H1 (cell line): ENCODE measurements around the gene POTEI. TPM values are rescaled to one million over a fixed set of nuclear protein-coding genes. Genes with fewer than 3 reads are reported as not detected.
"Not testable (repeated sequence)": the region's sequence is repeated elsewhere in the genome, so short reads cannot be mapped to it uniquely, and the experiment has no call there.

Source experiments
- CTCF ChIA-PET: fragments of 300-600 bp; sonication (Branson Sonifier 250); formaldehyde crosslinking; loops from one replicate; lab custom pipeline; 2021; ENCODE audit not compliant: partially characterized antibody; lab: Charles Lee
- POLR2A ChIA-PET: fragments of 300-600 bp; sonication (Branson Sonifier 250); formaldehyde crosslinking; loops from one replicate; lab custom pipeline; 2021; ENCODE audit warnings: inconsistent platforms; ENCODE audit not compliant: partially characterized antibody; lab: Charles Lee
- DNase-seq, 2 experiments: peaks; one replicate each; pipeline versions ENCODE4 v3.0.0 to v3.0.0-alpha.2; 2010 to 2022; ENCODE audit warnings: low spot score in 2 of 2, low read depth in 1 of 2, mixed read lengths in 1 of 2
- FAIRE-seq: peaks from 2 replicates; lab custom pipeline; 2011; peaks lifted over from hg19 to GRCh38; lab: Jason Lieb, UNC
- H2AFZ ChIP-seq: 2 replicates; pipeline ENCODE4 v1.8.1; 2012; ENCODE audit warnings: low read length, inconsistent platforms
- H2AK5ac ChIP-seq: 2 replicates; pipeline ENCODE4 v1.6.1; 2013; ENCODE audit warnings: low read depth, low read length
- H2BK120ac ChIP-seq: replicated peaks from 2 replicates; pipeline ENCODE3; 2013; ENCODE audit warnings: low read depth, low read length, inconsistent platforms
- H2BK12ac ChIP-seq: 2 replicates; pipeline ENCODE4 v1.6.1; 2013; ENCODE audit warnings: low read depth, low read length
- H2BK15ac ChIP-seq: 2 replicates; pipeline ENCODE4 v1.6.1; 2013; ENCODE audit warnings: low read length
- H2BK20ac ChIP-seq: 2 replicates; pipeline ENCODE4 v1.6.1; 2013; ENCODE audit warnings: low read length
- H2BK5ac ChIP-seq: 2 replicates; pipeline ENCODE4 v1.6.1; 2013; ENCODE audit warnings: low read depth, low read length
- H3K14ac ChIP-seq: 2 replicates; pipeline ENCODE4 v1.6.1; 2013; ENCODE audit warnings: inconsistent platforms; ENCODE audit not compliant: insufficient read length
- H3K18ac ChIP-seq: 2 replicates; pipeline ENCODE4 v1.6.1; 2013; ENCODE audit warnings: low read length; ENCODE audit errors: extremely low read depth
- H3K23ac ChIP-seq: 2 replicates; pipeline ENCODE4 v1.6.1; 2013; ENCODE audit warnings: inconsistent platforms; ENCODE audit not compliant: insufficient read length
- H3K23me2 ChIP-seq: 2 replicates; pipeline ENCODE4 v1.6.1; 2013; ENCODE audit warnings: low read depth, low read length
- H3K27ac ChIP-seq: 2 replicates; pipeline ENCODE4 v1.6.1; 2011; ENCODE audit warnings: low read depth, low read length, inconsistent platforms
- H3K27me3 ChIP-seq, 4 experiments: replicated peaks in 1 of 4; 1 replicate in 1 of 4; 2 replicates in 3 of 4; pipeline versions ENCODE4 v1.6.1 to v1.8.1; 2011 to 2013; ENCODE audit warnings: low read length in 3 of 4, mild to moderate bottlenecking in 3 of 4, inconsistent platforms in 2 of 4, mixed read lengths in 2 of 4, moderate library complexity in 1 of 4; ENCODE audit not compliant: control insufficient read depth in 3 of 4, insufficient read depth in 3 of 4; ENCODE audit errors: extremely low read depth in 1 of 4
- H3K36me3 ChIP-seq, 4 experiments: 2 replicates each; pipeline versions ENCODE4 v1.6.1 to v1.8.1; 2011 to 2013; ENCODE audit warnings: mild to moderate bottlenecking in 4 of 4, low read length in 3 of 4, moderate library complexity in 2 of 4, control low read depth in 1 of 4, inconsistent platforms in 1 of 4; ENCODE audit not compliant: insufficient read depth in 4 of 4, control insufficient read depth in 2 of 4
- H3K4ac ChIP-seq: replicated peaks from 2 replicates; pipeline ENCODE3; 2013; ENCODE audit warnings: low read length, low read depth, mixed read lengths, inconsistent platforms; ENCODE audit not compliant: insufficient read length
- H3K4me1 ChIP-seq, 4 experiments: replicated peaks in 1 of 4; 1 replicate in 1 of 4; 2 replicates in 3 of 4; pipeline versions ENCODE4 v1.6.1 to v1.8.1; 2011 to 2013; ENCODE audit warnings: low read length in 3 of 4, inconsistent platforms in 2 of 4, mixed read lengths in 1 of 4; ENCODE audit not compliant: insufficient read depth in 4 of 4, control insufficient read depth in 3 of 4
- H3K4me2 ChIP-seq, 2 experiments: 2 replicates each; pipeline versions ENCODE4 v1.6.1 to v1.8.1; 2011 to 2013; ENCODE audit warnings: low read depth in 2 of 2, low read length in 2 of 2, control low read depth in 1 of 2, inconsistent platforms in 1 of 2, mild to moderate bottlenecking in 1 of 2; ENCODE audit not compliant: insufficient read depth in 1 of 2
- H3K4me3 ChIP-seq, 4 experiments: fragments of 200-600, 300-600 bp in 1 of 4; sonication (generic), shearing (Covaris generic), sonication (Bioruptor Twin) in 1 of 4; 2 replicates each; pipeline versions ENCODE4 v1.5.1 to v1.8.1; 2011 to 2016; ENCODE audit warnings: low read length in 4 of 4, low read depth in 3 of 4, control low read depth in 2 of 4, inconsistent platforms in 2 of 4, mild to moderate bottlenecking in 2 of 4, mixed read lengths in 1 of 4, moderate library complexity in 1 of 4; ENCODE audit not compliant: insufficient read depth in 2 of 4; ENCODE audit errors: extremely low read depth in 1 of 4
- H3K56ac ChIP-seq: replicated peaks from 2 replicates; pipeline ENCODE3; 2013; ENCODE audit warnings: low read depth, mild to moderate bottlenecking, mixed read lengths, low read length, inconsistent platforms; ENCODE audit not compliant: insufficient read length
- H3K79me1 ChIP-seq: 2 replicates; pipeline ENCODE4 v1.6.1; 2013; ENCODE audit warnings: low read depth, low read length, control low read depth
- H3K79me2 ChIP-seq, 2 experiments: 2 replicates each; pipeline versions ENCODE4 v1.6.1 to v1.8.1; 2012 to 2013; ENCODE audit warnings: low read length in 2 of 2, mild to moderate bottlenecking in 2 of 2, inconsistent platforms in 1 of 2; ENCODE audit not compliant: insufficient read depth in 2 of 2, control insufficient read depth in 1 of 2
- H3K9ac ChIP-seq, 4 experiments: replicated peaks in 1 of 4; 1 replicate in 1 of 4; 2 replicates in 3 of 4; pipeline versions ENCODE4 v1.6.1 to v1.8.1; 2011 to 2013; ENCODE audit warnings: low read depth in 3 of 4, low read length in 3 of 4, control low read depth in 2 of 4, mild to moderate bottlenecking in 2 of 4, moderate library complexity in 2 of 4, inconsistent platforms in 1 of 4; ENCODE audit errors: extremely low read depth in 1 of 4
- H3K9me3 ChIP-seq, 2 experiments: 2 replicates each; pipeline versions ENCODE4 v1.6.1 to v1.8.1; 2012 to 2013; ENCODE audit warnings: mild to moderate bottlenecking in 2 of 2, moderate library complexity in 2 of 2, control low read depth in 1 of 2, inconsistent platforms in 1 of 2, low read depth in 1 of 2, low read length in 1 of 2, mixed read lengths in 1 of 2; ENCODE audit not compliant: insufficient read depth in 2 of 2
- H4K20me1 ChIP-seq, 2 experiments: replicated peaks in 1 of 2; 2 replicates each; pipeline versions ENCODE3 to v1.8.1; 2011 to 2013; ENCODE audit warnings: inconsistent platforms in 2 of 2, low read length in 2 of 2, mild to moderate bottlenecking in 1 of 2; ENCODE audit not compliant: insufficient read depth in 2 of 2, control insufficient read depth in 1 of 2
- H4K5ac ChIP-seq: 2 replicates; pipeline ENCODE4 v1.6.1; 2013; ENCODE audit warnings: low read length, low read depth, mixed read lengths, inconsistent platforms; ENCODE audit not compliant: insufficient read length
- H4K8ac ChIP-seq: 2 replicates; pipeline ENCODE4 v1.8.0; 2013; ENCODE audit warnings: mild to moderate bottlenecking, moderate library complexity, low read length, inconsistent platforms; ENCODE audit not compliant: insufficient read depth; ENCODE audit errors: extremely low read depth
- H4K91ac ChIP-seq: replicated peaks from 2 replicates; pipeline ENCODE3; 2013; ENCODE audit warnings: low read length, mixed read lengths, inconsistent platforms; ENCODE audit not compliant: insufficient read length
- WGBS, 2 experiments: shearing (Covaris generic) in 1 of 2; methylation state at CpG; one replicate each; pipeline versions ENCODE4 v1.1.6 to v1.1.7; 2013 to 2015; ENCODE audit warnings: low lambda C conversion rate in 2 of 2, mixed read lengths in 2 of 2, inconsistent platforms in 1 of 2, low coverage in 1 of 2, missing lambda C conversion rate in 1 of 2; ENCODE audit not compliant: insufficient replicate concordance in 2 of 2, insufficient coverage in 1 of 2, insufficient read length in 1 of 2; ENCODE audit errors: extremely low coverage in 1 of 2, missing lambda C conversion rate in 1 of 2; 5-methylcytosine and 5-hydroxymethylcytosine counted together
- polyA plus RNA-seq, 7 experiments: library from polyadenylated mRNA; depleted of rRNA in 3 of 7; stranded (reverse) in 5 of 7; unstranded in 2 of 7; fragments of >200 nt in 5 of 7; fragments of 200-250 nt in 2 of 7; gene quantifications; 1 replicate in 5 of 7; 2 replicates in 1 of 7; 4 replicates in 1 of 7; pipeline versions ENCODE4 v1.2.1 to v1.2.3, GENCODE V29; 2011 to 2013; ENCODE audit warnings: missing spikeins in 2 of 7, mixed read lengths in 2 of 7
- total RNA-seq: library from RNA; stranded (reverse); fragmentation: NEBNext Ultra II Directional; extraction: Animal tissue kit (Norgen Biotek cat#: 25700); gene quantifications from 2 replicates; pipeline ENCODE4 v1.2.1, GENCODE V29; 2021

Gene POTEI
- total and polyA plus RNA-seq, 2 of the 8 experiments (the other 6 are each of a cell fraction or from before 2014, with no cell fraction given) = 0.20 TPM

DNA sequence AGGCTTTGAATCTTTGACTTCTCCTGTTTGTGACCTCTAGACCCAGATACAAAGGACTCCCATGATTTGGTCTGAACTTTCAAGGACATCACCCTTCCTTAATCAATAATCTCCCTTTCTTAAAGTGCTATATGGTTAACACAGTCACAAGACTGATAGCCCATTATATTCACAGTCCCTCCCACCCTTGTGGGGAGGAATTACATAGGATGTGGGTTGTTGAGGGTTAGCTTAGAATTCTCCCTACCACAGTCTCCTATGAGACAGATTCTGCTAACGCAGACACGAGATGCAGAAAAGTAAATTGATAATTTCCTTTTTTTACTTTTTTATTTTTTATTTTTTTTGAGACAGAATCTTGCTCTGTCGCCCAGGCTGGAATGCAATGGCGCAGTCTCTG lies 45.0 kb upstream of the POTEI start:
- H2AK5ac ChIP-seq, FAIRE-seq, DNase-seq, CTCF ChIA-PET, H3K9me3 ChIP-seq, H3K23me2 ChIP-seq, H3K4me1 ChIP-seq, H3K4ac ChIP-seq, H2BK5ac ChIP-seq, POLR2A ChIA-PET, H4K91ac ChIP-seq, H2BK20ac ChIP-seq, H3K27me3 ChIP-seq, H3K14ac ChIP-seq, H3K9ac ChIP-seq, H2BK15ac ChIP-seq, H3K27ac ChIP-seq, H3K36me3 ChIP-seq, H2BK120ac ChIP-seq, H3K23ac ChIP-seq, H3K79me2 ChIP-seq, H4K5ac ChIP-seq, H3K56ac ChIP-seq, H2AFZ ChIP-seq, H3K4me2 ChIP-seq, H3K79me1 ChIP-seq, H2BK12ac ChIP-seq, H4K8ac ChIP-seq, H3K4me3 ChIP-seq, H3K18ac ChIP-seq, H4K20me1 ChIP-seq: not testable (repeated sequence)
- WGBS, 2 experiments = no CpG with 5 or more reads among the region's 4 CpGs

DNA sequence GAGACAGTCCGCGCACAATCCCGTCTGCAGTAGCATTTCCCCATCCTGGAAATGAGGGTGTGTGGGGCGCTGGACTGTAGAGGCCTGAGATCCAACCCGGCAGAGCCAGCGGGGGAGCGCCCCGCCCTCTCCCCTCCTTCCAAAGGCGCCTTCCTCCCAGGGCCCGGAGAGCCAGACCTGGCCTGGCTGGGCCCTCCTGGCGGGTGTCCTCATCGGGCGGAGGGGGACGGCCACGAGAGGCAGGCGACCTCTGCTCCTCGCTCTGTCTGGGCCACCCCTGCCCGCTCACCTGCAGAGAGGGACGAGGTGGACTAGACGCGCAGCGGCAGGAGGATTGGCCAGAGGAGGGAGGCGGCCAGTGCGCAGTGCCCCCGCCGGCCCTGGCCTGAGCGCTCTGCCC lies 40.3 kb upstream of the POTEI start:
- H3K79me1 ChIP-seq, H3K14ac ChIP-seq, H2AFZ ChIP-seq, H2BK5ac ChIP-seq, H4K8ac ChIP-seq, CTCF ChIA-PET, H3K23me2 ChIP-seq, H3K27me3 ChIP-seq, H3K23ac ChIP-seq, H2BK120ac ChIP-seq, H3K9me3 ChIP-seq, H3K36me3 ChIP-seq, H2AK5ac ChIP-seq, H3K79me2 ChIP-seq, H2BK20ac ChIP-seq, H4K5ac ChIP-seq, H4K20me1 ChIP-seq, DNase-seq, H3K27ac ChIP-seq, H2BK15ac ChIP-seq, H4K91ac ChIP-seq, H3K18ac ChIP-seq, FAIRE-seq, H3K9ac ChIP-seq, H3K4me2 ChIP-seq, H3K4me1 ChIP-seq, H3K56ac ChIP-seq, H3K4ac ChIP-seq, H2BK12ac ChIP-seq, H3K4me3 ChIP-seq, POLR2A ChIA-PET: not testable (repeated sequence)
- no CpG with 5 or more reads among the region's 27 CpGs for WGBS, 2 experiments
